ENCODE data around the gene KCTD16.

DNA sequence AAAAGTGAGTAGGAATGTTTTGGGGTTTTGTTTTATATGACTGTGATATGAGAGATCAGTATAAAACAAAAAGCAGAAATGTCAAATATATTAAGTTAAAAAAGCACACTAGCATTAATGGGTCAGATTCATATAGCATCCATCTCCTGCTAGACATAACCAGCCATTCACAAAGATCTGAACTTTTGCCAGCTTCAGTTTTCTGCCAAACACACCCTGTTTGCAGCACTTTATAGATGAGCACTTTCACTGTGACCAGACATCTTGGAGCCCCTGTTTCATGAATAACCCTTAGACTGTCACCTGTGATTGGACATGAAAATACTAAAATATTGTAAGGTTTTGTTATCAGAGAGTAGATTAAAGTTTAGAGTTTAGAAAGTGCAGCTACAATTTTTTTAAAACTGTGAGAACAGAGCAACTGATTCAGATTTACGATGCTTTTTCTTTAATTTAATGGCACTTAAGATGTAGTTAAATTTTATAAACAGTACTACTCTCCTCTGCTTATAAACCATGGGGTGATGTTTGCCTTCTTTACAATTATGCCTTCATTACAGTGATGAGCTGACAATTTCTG is 142.6 kb downstream of the KCTD16 start:
- TF ChIP-seq POLR2A (IDR thresholded peaks at IDR 0.05) (no peak), POLR2AphosphoS5 (IDR thresholded peaks at IDR 0.05) (no peak)
- TF ChIP-seq, protein P1, sequence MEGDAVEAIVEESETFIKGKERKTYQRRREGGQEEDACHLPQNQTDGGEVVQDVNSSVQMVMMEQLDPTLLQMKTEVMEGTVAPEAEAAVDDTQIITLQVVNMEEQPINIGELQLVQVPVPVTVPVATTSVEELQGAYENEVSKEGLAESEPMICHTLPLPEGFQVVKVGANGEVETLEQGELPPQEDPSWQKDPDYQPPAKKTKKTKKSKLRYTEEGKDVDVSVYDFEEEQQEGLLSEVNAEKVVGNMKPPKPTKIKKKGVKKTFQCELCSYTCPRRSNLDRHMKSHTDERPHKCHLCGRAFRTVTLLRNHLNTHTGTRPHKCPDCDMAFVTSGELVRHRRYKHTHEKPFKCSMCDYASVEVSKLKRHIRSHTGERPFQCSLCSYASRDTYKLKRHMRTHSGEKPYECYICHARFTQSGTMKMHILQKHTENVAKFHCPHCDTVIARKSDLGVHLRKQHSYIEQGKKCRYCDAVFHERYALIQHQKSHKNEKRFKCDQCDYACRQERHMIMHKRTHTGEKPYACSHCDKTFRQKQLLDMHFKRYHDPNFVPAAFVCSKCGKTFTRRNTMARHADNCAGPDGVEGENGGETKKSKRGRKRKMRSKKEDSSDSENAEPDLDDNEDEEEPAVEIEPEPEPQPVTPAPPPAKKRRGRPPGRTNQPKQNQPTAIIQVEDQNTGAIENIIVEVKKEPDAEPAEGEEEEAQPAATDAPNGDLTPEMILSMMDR (IDR thresholded peaks at IDR 0.05) = no peak

Measured in suprapubic skin (tissue), 4 donors.